GM13976 (cell line): Measurements from ENCODE around the gene SLC44A4.
A peak's percentile ranks its signal among the peaks of the same experiment; 100 is the strongest.
"Not testable (repeated sequence)": the region's sequence is repeated elsewhere in the genome, so short reads cannot be mapped to it uniquely, and the experiment has no call there.

Source experiments
- DNase-seq: peaks from one replicate; pipeline ENCODE4 v3.0.0; 2012; ENCODE audit warnings: low spot score
- in situ Hi-C: fragments of 300-500 bp; cut with MboI; formaldehyde crosslinking; loops from one replicate; pipeline ENCODE4 v1.12.0; 2022; ENCODE audit warnings: low sequenced_read_pairs, mixed read lengths, inconsistent platforms; ENCODE audit not compliant: unreplicated experiment
- TF ChIP-seq, protein P1 (sequence below): IDR thresholded peaks from 2 replicates; pipeline ENCODE4 v1.5.1; 2012; ENCODE audit warnings: borderline replicate concordance, mild to moderate bottlenecking; ENCODE audit not compliant: insufficient read depth; ENCODE audit errors: extremely low read depth, missing control alignments, control extremely low read depth

SLC44A4 gene

DNA sequence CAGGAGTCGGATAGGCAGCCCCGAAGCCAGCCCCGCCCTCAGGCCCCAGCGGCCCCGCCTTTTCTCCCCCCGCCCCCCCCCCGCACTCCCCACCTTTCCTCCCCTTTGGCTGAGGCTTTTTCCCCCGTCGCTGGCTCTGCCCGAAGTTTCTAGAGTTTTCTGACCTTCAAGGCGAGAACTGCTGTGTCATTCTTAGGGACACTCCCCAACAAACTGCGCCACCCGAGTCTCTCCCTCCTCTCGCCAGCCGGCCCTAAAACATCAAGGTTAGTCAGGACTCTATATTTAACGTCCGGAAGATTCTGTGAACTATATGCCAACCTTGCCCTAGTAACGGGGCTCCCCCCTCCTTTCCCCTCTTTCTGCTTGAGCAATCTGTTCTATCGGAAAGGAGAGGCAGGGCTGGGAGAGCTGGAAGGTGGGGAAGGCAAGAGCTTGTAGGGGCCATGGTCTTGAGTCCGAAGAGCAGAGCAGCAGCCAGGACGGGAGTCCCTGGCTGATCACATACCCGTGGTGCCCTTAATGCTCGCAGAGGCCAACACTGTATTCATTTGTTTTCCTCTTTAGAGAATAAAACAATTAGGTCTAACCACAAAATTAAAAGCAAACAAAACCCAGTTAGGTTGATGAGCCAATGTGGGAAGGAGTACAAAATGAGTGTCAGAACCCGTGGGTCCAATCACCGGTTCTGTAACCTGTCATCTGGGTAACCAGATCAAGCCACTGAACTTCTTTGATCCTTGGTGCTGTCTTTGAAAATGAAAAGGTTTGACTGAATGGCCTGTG is 56.6 kb downstream of the SLC44A4 start:
- in situ Hi-C loops = no loop called here
- DNase-seq = peak; percentile 72
- TF ChIP-seq, protein P1, sequence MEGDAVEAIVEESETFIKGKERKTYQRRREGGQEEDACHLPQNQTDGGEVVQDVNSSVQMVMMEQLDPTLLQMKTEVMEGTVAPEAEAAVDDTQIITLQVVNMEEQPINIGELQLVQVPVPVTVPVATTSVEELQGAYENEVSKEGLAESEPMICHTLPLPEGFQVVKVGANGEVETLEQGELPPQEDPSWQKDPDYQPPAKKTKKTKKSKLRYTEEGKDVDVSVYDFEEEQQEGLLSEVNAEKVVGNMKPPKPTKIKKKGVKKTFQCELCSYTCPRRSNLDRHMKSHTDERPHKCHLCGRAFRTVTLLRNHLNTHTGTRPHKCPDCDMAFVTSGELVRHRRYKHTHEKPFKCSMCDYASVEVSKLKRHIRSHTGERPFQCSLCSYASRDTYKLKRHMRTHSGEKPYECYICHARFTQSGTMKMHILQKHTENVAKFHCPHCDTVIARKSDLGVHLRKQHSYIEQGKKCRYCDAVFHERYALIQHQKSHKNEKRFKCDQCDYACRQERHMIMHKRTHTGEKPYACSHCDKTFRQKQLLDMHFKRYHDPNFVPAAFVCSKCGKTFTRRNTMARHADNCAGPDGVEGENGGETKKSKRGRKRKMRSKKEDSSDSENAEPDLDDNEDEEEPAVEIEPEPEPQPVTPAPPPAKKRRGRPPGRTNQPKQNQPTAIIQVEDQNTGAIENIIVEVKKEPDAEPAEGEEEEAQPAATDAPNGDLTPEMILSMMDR = no peak

- DNase-seq = peak; percentile 76
- in situ Hi-C loops = no loop called here
- TF ChIP-seq, protein P1 = no peak
Measured at GRCh38 chr6:31821301-31822035, 57.3 kb downstream of the SLC44A4 start.

GRCh38 chr6:31820399-31820798 is 58.4 kb downstream of the SLC44A4 start:
- in situ Hi-C loops, DNase-seq: not testable (repeated sequence)

- TF ChIP-seq, protein P1 = no peak
- no peak for DNase-seq
- in situ Hi-C loops = no loop called here
Measured at GRCh38 chr6:31819871-31820299, 58.9 kb downstream of the SLC44A4 start.

DNA sequence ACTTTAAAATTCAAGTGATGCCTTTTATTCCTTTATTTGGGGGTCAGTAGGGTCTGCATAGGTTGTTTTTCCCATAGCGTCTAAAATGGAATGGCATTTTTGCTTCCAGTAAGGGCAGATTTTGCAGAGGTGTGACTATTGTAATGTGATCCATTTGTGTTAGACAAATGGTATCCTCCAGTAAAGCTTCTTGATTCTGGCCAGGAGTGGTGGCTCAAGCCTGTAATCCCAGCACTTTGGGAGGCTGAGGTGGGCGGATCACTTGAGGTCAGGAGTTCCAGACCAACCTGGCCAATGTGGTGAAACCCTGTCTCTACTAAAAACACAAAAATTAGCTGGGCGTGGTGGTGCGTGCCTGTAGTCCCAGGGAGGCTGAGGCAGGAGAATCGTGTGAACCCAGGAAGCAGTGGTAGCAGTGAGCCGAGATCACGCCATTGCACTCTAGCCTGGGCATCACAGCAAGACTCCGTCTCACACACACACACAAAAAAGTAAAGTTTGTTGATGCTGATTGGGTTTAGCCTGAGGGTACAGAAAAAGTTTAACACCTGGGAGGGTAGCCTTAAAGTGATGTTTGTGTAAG is 60.8 kb downstream of the SLC44A4 start:
- DNase-seq, in situ Hi-C loops: not testable (repeated sequence)

DNA sequence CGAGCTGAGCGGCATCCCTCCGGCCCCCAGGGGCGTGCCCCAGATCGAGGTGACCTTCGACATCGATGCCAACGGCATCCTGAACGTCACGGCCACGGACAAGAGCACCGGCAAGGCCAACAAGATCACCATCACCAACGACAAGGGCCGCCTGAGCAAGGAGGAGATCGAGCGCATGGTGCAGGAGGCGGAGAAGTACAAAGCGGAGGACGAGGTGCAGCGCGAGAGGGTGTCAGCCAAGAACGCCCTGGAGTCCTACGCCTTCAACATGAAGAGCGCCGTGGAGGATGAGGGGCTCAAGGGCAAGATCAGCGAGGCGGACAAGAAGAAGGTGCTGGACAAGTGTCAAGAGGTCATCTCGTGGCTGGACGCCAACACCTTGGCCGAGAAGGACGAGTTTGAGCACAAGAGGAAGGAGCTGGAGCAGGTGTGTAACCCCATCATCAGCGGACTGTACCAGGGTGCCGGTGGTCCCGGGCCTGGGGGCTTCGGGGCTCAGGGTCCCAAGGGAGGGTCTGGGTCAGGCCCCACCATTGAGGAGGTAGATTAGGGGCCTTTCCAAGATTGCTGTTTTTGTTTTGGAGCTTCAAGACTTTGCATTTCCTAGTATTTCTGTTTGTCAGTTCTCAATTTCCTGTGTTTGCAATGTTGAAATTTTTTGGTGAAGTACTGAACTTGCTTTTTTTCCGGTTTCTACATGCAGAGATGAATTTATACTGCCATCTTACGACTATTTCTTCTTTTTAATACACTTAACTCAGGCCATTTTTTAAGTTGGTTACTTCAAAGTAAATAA is 61.5 kb downstream of the SLC44A4 start:
- DNase-seq, in situ Hi-C loops: not testable (repeated sequence)

DNA sequence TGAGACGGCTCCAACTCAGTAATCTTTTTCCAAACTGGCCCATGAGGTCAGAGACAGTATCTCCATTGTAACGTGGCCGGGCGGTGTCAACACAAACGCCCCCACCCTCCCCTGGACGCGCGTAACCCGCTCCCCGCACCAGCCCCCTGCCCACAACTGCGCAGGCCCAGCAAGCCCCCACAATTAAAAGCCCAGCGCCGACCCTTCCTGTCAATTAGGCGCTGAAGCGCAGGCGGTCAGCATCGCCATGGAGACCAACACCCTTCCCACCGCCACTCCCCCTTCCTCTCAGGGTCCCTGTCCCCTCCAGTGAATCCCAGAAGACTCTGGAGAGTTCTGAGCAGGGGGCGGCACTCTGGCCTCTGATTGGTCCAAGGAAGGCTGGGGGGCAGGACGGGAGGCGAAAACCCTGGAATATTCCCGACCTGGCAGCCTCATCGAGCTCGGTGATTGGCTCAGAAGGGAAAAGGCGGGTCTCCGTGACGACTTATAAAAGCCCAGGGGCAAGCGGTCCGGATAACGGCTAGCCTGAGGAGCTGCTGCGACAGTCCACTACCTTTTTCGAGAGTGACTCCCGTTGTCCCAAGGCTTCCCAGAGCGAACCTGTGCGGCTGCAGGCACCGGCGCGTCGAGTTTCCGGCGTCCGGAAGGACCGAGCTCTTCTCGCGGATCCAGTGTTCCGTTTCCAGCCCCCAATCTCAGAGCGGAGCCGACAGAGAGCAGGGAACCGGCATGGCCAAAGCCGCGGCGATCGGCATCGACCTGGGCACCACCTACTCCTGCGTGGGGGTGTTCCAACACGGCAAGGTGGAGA is 63.6 kb downstream of the SLC44A4 start, which contains the start of the genes HSPA1A and HSPA1L:
HSPA1A (plus strand) TSS at position 519 of the 814 bp plus-strand sequence; CDS start at position 733, 214 bp downstream.
HSPA1L (minus strand) TSS at position 259 of the 814 bp plus-strand sequence. CDS start 3,311 bp downstream, outside the sequence.
- TF ChIP-seq, protein P1 = no peak
- peak; percentile 88 for DNase-seq
- in situ Hi-C loops = no loop called here
